SK-N-SH (cell line): ENCODE data around the gene ABI3. TPM values are rescaled to one million over a fixed set of nuclear protein-coding genes. Genes with fewer than 3 reads are reported as not detected.

Experiments used
- CTCF ChIA-PET: fragments of 300-600, 350-600 bp; formaldehyde crosslinking; extraction: SDS; loops from one replicate; lab custom pipeline; 2021; lab: Yijun Ruan, JAX
- POLR2A ChIA-PET: fragments of 350-600 bp; sonication (Branson Sonifier 250); formaldehyde crosslinking; extraction: SDS; loops from one replicate; lab custom pipeline; 2020; ENCODE audit warnings: antibody characterized with exemption, inconsistent platforms; lab: Yijun Ruan, JAX
- DNase-seq: peaks from one replicate; pipeline ENCODE4 v3.0.0; 2012
- H2AFZ ChIP-seq: fragments of 200-600 bp; sonication (generic); 2 replicates; pipeline ENCODE4 v1.8.1; 2016; ENCODE audit warnings: antibody characterized with exemption, mild to moderate bottlenecking, low read depth
- H3F3A ChIP-seq: fragments of 200-600 bp; sonication (generic); replicated peaks from 2 replicates; pipeline ENCODE3; 2016; ENCODE audit warnings: antibody characterized with exemption, mild to moderate bottlenecking; ENCODE audit not compliant: insufficient read depth
- H3K27ac ChIP-seq, 2 experiments: fragments of 200-500 bp in 1 of 2; fragments of 200-600 bp in 1 of 2; sonication (Bioruptor generic) in 1 of 2; sonication (generic), shearing (Covaris generic) in 1 of 2; 2 replicates each; pipeline versions ENCODE4 v1.5.1 to v1.6.1; 2014 to 2016; ENCODE audit warnings: low read depth in 2 of 2, inconsistent platforms in 1 of 2, low read length in 1 of 2, mild to moderate bottlenecking in 1 of 2, mixed read lengths in 1 of 2
- H3K27me3 ChIP-seq: fragments of 200-600 bp; sonication (generic), shearing (Covaris generic); 2 replicates; pipeline ENCODE4 v1.6.1; 2016; ENCODE audit warnings: mixed run types; ENCODE audit not compliant: insufficient read depth
- H3K36me3 ChIP-seq, 2 experiments: fragments of 200-500 bp in 1 of 2; fragments of 200-600 bp in 1 of 2; sonication (Bioruptor generic) in 1 of 2; sonication (generic) in 1 of 2; replicated peaks in 1 of 2; 2 replicates each; pipeline versions ENCODE3 to v1.5.1; 2014 to 2016; ENCODE audit warnings: low read length in 1 of 2, mild to moderate bottlenecking in 1 of 2; ENCODE audit not compliant: insufficient read depth in 2 of 2, control insufficient read depth in 1 of 2
- H3K4me1 ChIP-seq, 2 experiments: fragments of 200-500 bp in 1 of 2; fragments of 200-600 bp in 1 of 2; sonication (Bioruptor generic) in 1 of 2; sonication (generic), shearing (Covaris generic) in 1 of 2; 2 replicates each; pipeline versions ENCODE4 v1.5.1 to v1.6.1; 2014 to 2016; ENCODE audit warnings: low read depth in 1 of 2, low read length in 1 of 2, mixed run types in 1 of 2; ENCODE audit not compliant: insufficient read depth in 2 of 2, control insufficient read depth in 1 of 2
- H3K4me2 ChIP-seq: fragments of 200-600 bp; sonication (generic), shearing (Covaris generic); 2 replicates; pipeline ENCODE4 v1.6.1; 2017; ENCODE audit warnings: mixed run types
- H3K4me3 ChIP-seq, 2 experiments: fragments of 200-500 bp in 1 of 2; fragments of 200-600 bp in 1 of 2; sonication (Bioruptor generic) in 1 of 2; sonication (generic), shearing (Covaris generic) in 1 of 2; 2 replicates each; pipeline versions ENCODE4 v1.5.1 to v1.8.1; 2014 to 2016; ENCODE audit warnings: low read depth in 2 of 2, inconsistent platforms in 1 of 2, low read length in 1 of 2, mild to moderate bottlenecking in 1 of 2, mixed read lengths in 1 of 2, moderate library complexity in 1 of 2
- H3K79me2 ChIP-seq: fragments of 200-600 bp; sonication (generic); 2 replicates; pipeline ENCODE4 v1.8.1; 2017; ENCODE audit warnings: mild to moderate bottlenecking; ENCODE audit not compliant: insufficient read depth
- H3K9ac ChIP-seq: fragments of 200-600 bp; sonication (generic); 2 replicates; pipeline ENCODE4 v1.6.1; 2017; ENCODE audit warnings: mixed run types
- H3K9me2 ChIP-seq: fragments of 200-600 bp; sonication (generic); 2 replicates; pipeline ENCODE4 v1.6.1; 2017; ENCODE audit warnings: mixed run types
- H3K9me3 ChIP-seq: fragments of 200-600 bp; sonication (generic); 2 replicates; pipeline ENCODE4 v1.6.1; 2017; ENCODE audit warnings: mixed run types, mild to moderate bottlenecking, moderate library complexity
- H4K20me1 ChIP-seq: fragments of 200-600 bp; sonication (generic); 2 replicates; pipeline ENCODE4 v1.6.1; 2017; ENCODE audit warnings: mild to moderate bottlenecking, mixed run types; ENCODE audit not compliant: insufficient read depth
- CHD2 ChIP-seq: fragments of 150-350 bp; IDR thresholded peaks from 2 replicates; pipeline ENCODE4 v1.6.1; 2018; ENCODE audit warnings: low read length; ENCODE audit not compliant: partially characterized antibody
- EZH2phosphoT487 ChIP-seq: fragments of 200-600 bp; sonication (generic); IDR thresholded peaks from 2 replicates; pipeline ENCODE4 v1.6.1; 2017; ENCODE audit warnings: low read depth, mixed run types, mild to moderate bottlenecking, antibody characterized with exemption, moderate library complexity, borderline replicate concordance
- FOSL2 ChIP-seq: IDR thresholded peaks from 2 replicates; pipeline ENCODE4 v1.4.0; 2012; ENCODE audit warnings: low read depth, mild to moderate bottlenecking, moderate library complexity, borderline replicate concordance
- FOXJ3 ChIP-seq: sonication (generic); formaldehyde crosslinking; IDR thresholded peaks from 2 replicates; pipeline ENCODE4 v1.5.1; 2020; ENCODE audit warnings: mild to moderate bottlenecking, missing genetic modification reagents
- FOXM1 ChIP-seq: IDR thresholded peaks from 2 replicates; pipeline ENCODE4 v1.4.0; 2012; ENCODE audit warnings: low read depth, mild to moderate bottlenecking
- GABPA ChIP-seq: IDR thresholded peaks from 2 replicates; pipeline ENCODE4 v1.4.0; 2012; ENCODE audit warnings: low read depth, mild to moderate bottlenecking
- MEF2A ChIP-seq: IDR thresholded peaks from 2 replicates; pipeline ENCODE4 v1.4.0; 2012; ENCODE audit warnings: low read depth, borderline replicate concordance
- MXI1 ChIP-seq: IDR thresholded peaks from 2 replicates; pipeline ENCODE4 v1.6.1; 2012; ENCODE audit warnings: mild to moderate bottlenecking, low read depth, low read length, improper control_type of control experiment
- NFIC ChIP-seq: IDR thresholded peaks from 2 replicates; pipeline ENCODE4 v1.4.0; 2012; ENCODE audit warnings: borderline replicate concordance
- NRF1 ChIP-seq: IDR thresholded peaks from 2 replicates; pipeline ENCODE4 v1.6.1; 2012; ENCODE audit warnings: low read depth, mild to moderate bottlenecking, low read length
- POLR2AphosphoS5 ChIP-seq: IDR thresholded peaks from 2 replicates; pipeline ENCODE4 v1.6.1; 2012; ENCODE audit warnings: low read depth, low read length
- RAD21 ChIP-seq: IDR thresholded peaks from 2 replicates; pipeline ENCODE4 v1.6.1; 2012; ENCODE audit warnings: mild to moderate bottlenecking, low read length
- RCOR1 ChIP-seq: fragments of 150-350 bp; IDR thresholded peaks from 2 replicates; pipeline ENCODE4 v1.6.1; 2017; ENCODE audit warnings: antibody characterized with exemption, low read length
- RFX5 ChIP-seq: IDR thresholded peaks from 2 replicates; pipeline ENCODE4 v1.6.1; 2012; ENCODE audit warnings: mild to moderate bottlenecking, improper control_type of control experiment, low read length
- RXRA ChIP-seq: IDR thresholded peaks from 2 replicates; pipeline ENCODE4 v1.4.0; 2012; ENCODE audit warnings: low read depth, mild to moderate bottlenecking, borderline replicate concordance
- SIN3A ChIP-seq: IDR thresholded peaks from 2 replicates; pipeline ENCODE4 v1.6.1; 2012; ENCODE audit warnings: low read depth, mild to moderate bottlenecking, low read length, moderate library complexity, borderline replicate concordance
- SMC3 ChIP-seq: IDR thresholded peaks from 2 replicates; pipeline ENCODE4 v1.6.1; 2012; ENCODE audit warnings: low read depth, low read length, improper control_type of control experiment
- TAF1 ChIP-seq: IDR thresholded peaks from 2 replicates; pipeline ENCODE4 v1.6.1; 2012; ENCODE audit warnings: low read depth, mild to moderate bottlenecking, low read length, moderate library complexity, borderline replicate concordance
- TCF12 ChIP-seq: IDR thresholded peaks from 2 replicates; pipeline ENCODE4 v1.4.0; 2012
- YY1 ChIP-seq: IDR thresholded peaks from 2 replicates; pipeline ENCODE4 v1.4.0; 2012; ENCODE audit warnings: low read depth, mild to moderate bottlenecking
- WGBS: methylation state at CpG from one replicate; pipeline ENCODE4 v1.1.6; 2017; ENCODE audit warnings: low lambda C conversion rate; 5-methylcytosine and 5-hydroxymethylcytosine counted together
- polyA plus RNA-seq, 3 experiments: library from polyadenylated mRNA; depleted of rRNA; stranded (reverse); fragments of >200 nt; gene quantifications; 2 replicates each; pipeline ENCODE4 v1.2.3, GENCODE V29; 2012
- TF ChIP-seq, protein P1 (sequence below): IDR thresholded peaks from 2 replicates; pipeline ENCODE4 v1.4.0; 2012; ENCODE audit warnings: low read depth
- TF ChIP-seq, protein P2 (sequence below): IDR thresholded peaks from 2 replicates; pipeline ENCODE4; 2012
- TF ChIP-seq, protein P3 (sequence below): fragments of 200-600 bp; sonication (generic); IDR thresholded peaks from 2 replicates; pipeline ENCODE4 v1.6.1; 2017; ENCODE audit warnings: antibody characterized with exemption, mild to moderate bottlenecking, moderate library complexity

Gene ABI3
- polyA plus RNA-seq, 1 of the 3 experiments (the other 2 are of a cell fraction): 4.7 TPM

DNA sequence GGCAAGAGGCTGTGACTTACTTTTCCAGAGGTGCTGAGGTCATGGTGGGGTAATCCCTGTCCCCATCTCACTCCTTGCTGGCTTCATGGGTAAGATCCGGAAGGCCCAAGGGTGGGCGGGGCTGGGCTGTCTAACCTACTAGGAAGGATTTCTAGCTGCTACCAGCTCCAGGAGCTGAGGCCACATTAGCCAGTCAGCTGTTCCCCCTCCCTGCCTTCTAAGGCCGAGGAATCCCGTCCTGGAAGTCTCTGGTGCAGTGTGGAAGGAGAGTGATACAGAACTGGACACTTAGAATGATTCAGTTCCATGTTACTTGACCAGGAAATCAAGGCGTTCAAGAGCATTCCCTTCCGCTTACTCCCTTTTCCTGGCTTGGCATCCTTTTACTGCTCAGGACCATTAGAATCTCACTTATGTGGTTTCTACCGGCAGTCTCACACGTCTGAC, 9.0 kb upstream of the ABI3 start:
- DNase-seq: no peak
- ChIA-PET CTCF (interaction anchor here (0.9 to 2.1 kb wide), 3 partner anchors 21 to 27 kb away, joined by 4 to 9 read pairs (median 5); no protein-coding TSS in a partner anchor), POLR2A (no interaction called here)
- H3K9ac ChIP-seq: no peak overlapping the region
- H2AFZ ChIP-seq: peak overlapping the region; percentile 68
- peaks cover 0 to 6% of the 10 kb centered on the region in 2 experiments; a peak in 1 of 4 replicates for H3K4me1 ChIP-seq
- no peaks in the 10 kb centered on the region for H4K20me1 ChIP-seq
- H3K27me3 ChIP-seq: no peaks in the 10 kb centered on the region
- 31% methylated on average over 8 of the region's 8 CpGs for WGBS
- peaks cover 15% of the 10 kb centered on the region for H3F3A ChIP-seq
- no peaks in the 10 kb centered on the region for H3K9me3 ChIP-seq
- H3K36me3 ChIP-seq: no peaks in the 10 kb centered on the region
- H3K79me2 ChIP-seq: no peaks in the 10 kb centered on the region
- peak overlapping the region in 1 of 2 experiments; percentile 47; a peak in 2 of 4 replicates for H3K27ac ChIP-seq
- H3K4me2 ChIP-seq: peak overlapping the region; percentile 19
- TF ChIP-seq FOSL2 (peak; percentile 55), TCF12 (0 out of 2 replicates have a peak, but pooled peaks have one; percentile 14), NFIC (peak; percentile 31; the same call in 1 of the 2 replicates), SMC3 (no peak), FOXM1 (no peak), GABPA (peak; percentile 31; the same call in 1 of the 2 replicates), MEF2A (no peak)
- TF ChIP-seq, protein P1, sequence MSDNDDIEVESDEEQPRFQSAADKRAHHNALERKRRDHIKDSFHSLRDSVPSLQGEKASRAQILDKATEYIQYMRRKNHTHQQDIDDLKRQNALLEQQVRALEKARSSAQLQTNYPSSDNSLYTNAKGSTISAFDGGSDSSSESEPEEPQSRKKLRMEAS: 0 out of 2 replicates have a peak, but pooled peaks have one; percentile 23
- H3K4me3 ChIP-seq: no peak overlapping the region
- no peaks in the 10 kb centered on the region for H3K9me2 ChIP-seq

DNA sequence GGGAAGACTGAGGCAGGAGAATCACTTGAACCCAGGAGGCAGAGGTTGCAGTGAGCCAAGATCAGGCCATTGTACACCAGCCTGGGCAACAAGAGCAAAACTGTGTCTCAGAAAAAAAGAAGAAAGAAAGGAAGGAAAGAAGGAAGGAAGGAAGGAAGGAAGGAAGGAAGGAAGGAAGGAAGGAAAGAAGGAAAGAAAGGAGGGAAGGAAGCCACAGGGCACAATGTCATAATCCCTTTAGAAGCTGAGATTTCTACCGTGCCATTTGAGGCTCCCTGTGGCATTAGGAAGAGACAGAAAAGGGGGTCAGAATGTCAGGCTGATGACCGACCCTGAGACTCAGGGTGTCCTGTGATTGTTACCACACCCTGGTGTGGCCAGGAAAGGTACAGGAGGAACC, 6.7 kb upstream of the ABI3 start:
- ChIA-PET POLR2A (no interaction called here), CTCF (interaction anchor here (0.6 to 3.4 kb wide), 6 partner anchors 12 to 87 kb away, joined by 3 to 30 read pairs (median 4); no protein-coding TSS in a partner anchor)
- Histone ChIP-seq H3K4me3 (no peak overlapping the region), H3K36me3 (no peaks in the 10 kb centered on the region), H2AFZ (no peak overlapping the region), H3K79me2 (no peaks in the 10 kb centered on the region), H4K20me1 (no peaks in the 10 kb centered on the region), H3K4me2 (no peak overlapping the region), H3K9ac (no peak overlapping the region), H3K9me2 (no peaks in the 10 kb centered on the region), H3K9me3 (no peaks in the 10 kb centered on the region), H3K27ac (no peak overlapping the region), H3F3A (peaks cover 9% of the 10 kb centered on the region), H3K27me3 (no peaks in the 10 kb centered on the region), H3K4me1 (peaks cover 0 to 7% of the 10 kb centered on the region in 2 experiments; a peak in 1 of 4 replicates)
- no peak for DNase-seq
- 16% methylated on average over 2 of the region's 2 CpGs for WGBS
- TF ChIP-seq SIN3A (no peak), FOXM1 (no peak), MXI1 (no peak), YY1 (no peak), FOSL2 (no peak), FOXJ3 (CRISPR knock-in tag) (no peak), POLR2AphosphoS5 (no peak), RAD21 (no peak), RXRA (no peak), RFX5 (no peak), TAF1 (no peak), RCOR1 (no peak), NRF1 (no peak), CHD2 (no peak), EZH2phosphoT487 (no peak)
- TF ChIP-seq, protein P2, sequence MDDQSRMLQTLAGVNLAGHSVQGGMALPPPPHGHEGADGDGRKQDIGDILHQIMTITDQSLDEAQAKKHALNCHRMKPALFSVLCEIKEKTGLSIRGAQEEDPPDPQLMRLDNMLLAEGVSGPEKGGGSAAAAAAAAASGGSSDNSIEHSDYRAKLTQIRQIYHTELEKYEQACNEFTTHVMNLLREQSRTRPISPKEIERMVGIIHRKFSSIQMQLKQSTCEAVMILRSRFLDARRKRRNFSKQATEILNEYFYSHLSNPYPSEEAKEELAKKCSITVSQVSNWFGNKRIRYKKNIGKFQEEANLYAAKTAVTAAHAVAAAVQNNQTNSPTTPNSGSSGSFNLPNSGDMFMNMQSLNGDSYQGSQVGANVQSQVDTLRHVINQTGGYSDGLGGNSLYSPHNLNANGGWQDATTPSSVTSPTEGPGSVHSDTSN: no peak
- TF ChIP-seq, protein P3, sequence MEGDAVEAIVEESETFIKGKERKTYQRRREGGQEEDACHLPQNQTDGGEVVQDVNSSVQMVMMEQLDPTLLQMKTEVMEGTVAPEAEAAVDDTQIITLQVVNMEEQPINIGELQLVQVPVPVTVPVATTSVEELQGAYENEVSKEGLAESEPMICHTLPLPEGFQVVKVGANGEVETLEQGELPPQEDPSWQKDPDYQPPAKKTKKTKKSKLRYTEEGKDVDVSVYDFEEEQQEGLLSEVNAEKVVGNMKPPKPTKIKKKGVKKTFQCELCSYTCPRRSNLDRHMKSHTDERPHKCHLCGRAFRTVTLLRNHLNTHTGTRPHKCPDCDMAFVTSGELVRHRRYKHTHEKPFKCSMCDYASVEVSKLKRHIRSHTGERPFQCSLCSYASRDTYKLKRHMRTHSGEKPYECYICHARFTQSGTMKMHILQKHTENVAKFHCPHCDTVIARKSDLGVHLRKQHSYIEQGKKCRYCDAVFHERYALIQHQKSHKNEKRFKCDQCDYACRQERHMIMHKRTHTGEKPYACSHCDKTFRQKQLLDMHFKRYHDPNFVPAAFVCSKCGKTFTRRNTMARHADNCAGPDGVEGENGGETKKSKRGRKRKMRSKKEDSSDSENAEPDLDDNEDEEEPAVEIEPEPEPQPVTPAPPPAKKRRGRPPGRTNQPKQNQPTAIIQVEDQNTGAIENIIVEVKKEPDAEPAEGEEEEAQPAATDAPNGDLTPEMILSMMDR: no peak
